GM21381 (cell line): ENCODE data around the gene TBC1D17.

Experiments
- ATAC-seq: cut with Tn5 transposase; IDR thresholded peaks from one replicate; pipeline ENCODE4 v1.9.1; 2021; ENCODE audit warnings: mild to moderate bottlenecking, moderate library complexity; ENCODE audit not compliant: unreplicated experiment

The TBC1D17 gene

GRCh38 chr19:49860336-49861102 lies 17.0 kb upstream of the TBC1D17 start:
- ATAC-seq = no peak

GRCh38 chr19:49861107-49861506 lies 16.4 kb upstream of the TBC1D17 start:
- no peak for ATAC-seq

- ATAC-seq = no peak
Observed at GRCh38 chr19:49861541-49862378, 15.7 kb upstream of the TBC1D17 start.

GRCh38 chr19:49862391-49863253 lies 14.9 kb upstream of the TBC1D17 start:
- no peak for ATAC-seq

GRCh38 chr19:49863254-49863934 lies 14.1 kb upstream of the TBC1D17 start:
- ATAC-seq = no peak

GRCh38 chr19:49863935-49864320 lies 13.6 kb upstream of the TBC1D17 start:
- no peak for ATAC-seq

GRCh38 chr19:49864890-49865289 lies 12.6 kb upstream of the TBC1D17 start:
- no peak for ATAC-seq

- ATAC-seq = peak; percentile 35
Observed at GRCh38 chr19:49866933-49867782, 10.3 kb upstream of the TBC1D17 start, which contains the start of gene PNKP. Gene PNKP, minus strand, starts transcription at chr19:49867576. Its CDS starts 372 bp downstream, at chr19:49867204.

GRCh38 chr19:49869009-49869483 lies 8.5 kb upstream of the TBC1D17 start:
- ATAC-seq = peak; percentile 7

GRCh38 chr19:49869484-49870308 lies 7.8 kb upstream of the TBC1D17 start:
- peak; percentile 60 for ATAC-seq

- no peak for ATAC-seq
Observed at GRCh38 chr19:49870309-49870901, 7.1 kb upstream of the TBC1D17 start.

GRCh38 chr19:49871349-49871985 lies 6.0 kb upstream of the TBC1D17 start:
- no peak for ATAC-seq

- no peak for ATAC-seq
Observed at GRCh38 chr19:49872245-49873128, 5.0 kb upstream of the TBC1D17 start.

GRCh38 chr19:49873129-49873521 lies 4.4 kb upstream of the TBC1D17 start:
- ATAC-seq = no peak

- ATAC-seq = no peak
Observed at GRCh38 chr19:49873834-49874233, 3.7 kb upstream of the TBC1D17 start.

- no peak for ATAC-seq
Observed at GRCh38 chr19:49874503-49875157, 2.9 kb upstream of the TBC1D17 start.
